ENCODE measurements around the gene BCR.

The BCR gene

GRCh38 chr22:23272834-23273233 lies 92.5 kb downstream of the BCR start:
- in situ Hi-C loops (cut with HindIII; ENCODE audit: low sequenced_read_pairs), result no loop called here

DNA sequence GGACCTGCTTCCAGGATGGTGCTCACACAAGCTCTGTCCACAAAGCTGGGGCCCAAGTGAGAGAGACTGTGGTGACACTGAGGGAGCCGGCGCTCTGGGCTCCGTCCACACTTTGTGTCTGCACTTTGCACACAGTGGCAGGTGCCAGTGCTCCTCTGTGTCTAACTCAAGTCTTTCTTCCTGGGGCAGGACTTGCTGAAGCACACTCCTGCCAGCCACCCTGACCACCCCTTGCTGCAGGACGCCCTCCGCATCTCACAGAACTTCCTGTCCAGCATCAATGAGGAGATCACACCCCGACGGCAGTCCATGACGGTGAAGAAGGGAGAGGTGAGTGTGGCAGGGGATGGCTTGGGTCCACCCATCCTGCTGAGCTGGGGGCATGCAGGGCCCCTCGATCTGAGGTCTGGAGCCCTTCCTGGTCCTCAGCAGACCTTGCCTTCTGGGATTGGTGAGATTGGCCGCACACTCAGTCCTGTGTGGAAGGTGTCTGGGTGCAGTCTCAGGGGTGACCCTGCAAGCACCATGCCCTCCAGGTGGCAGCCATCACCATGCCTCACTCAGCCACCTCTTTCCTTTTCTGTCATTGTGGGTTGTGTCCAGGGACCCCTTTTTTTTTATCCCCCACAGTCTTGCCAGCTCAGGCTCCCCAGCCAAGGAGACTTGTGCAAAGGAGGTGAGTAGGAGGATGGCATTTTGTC lies 93.3 kb downstream of the BCR start:
- in situ Hi-C loops (cut with HindIII; ENCODE audit: low sequenced_read_pairs), result no loop called here

DNA sequence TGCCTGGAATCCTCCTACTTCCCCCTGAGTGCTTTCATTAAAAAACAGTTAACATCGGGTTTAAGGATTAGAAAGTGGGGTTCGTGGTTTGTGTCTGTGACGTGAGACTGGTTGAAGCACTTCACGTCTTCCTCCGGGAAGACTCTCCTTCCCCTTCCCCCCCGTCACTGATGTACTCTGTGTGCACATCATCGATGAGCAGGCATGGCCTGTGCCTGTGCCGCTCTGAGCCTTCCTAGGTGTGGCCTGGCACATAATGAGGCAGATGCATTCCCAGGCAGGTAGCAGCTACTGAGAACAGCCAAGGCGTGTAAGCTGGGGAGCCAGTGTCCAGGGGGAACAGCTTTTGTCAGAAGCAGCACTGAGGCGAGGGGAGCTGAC lies 93.8 kb downstream of the BCR start:
- in situ Hi-C loops (cut with HindIII; ENCODE audit: low sequenced_read_pairs), result no loop called here

- in situ Hi-C loops (cut with HindIII; ENCODE audit: low sequenced_read_pairs), result no loop called here
Measured at GRCh38 chr22:23274891-23275694, 94.8 kb downstream of the BCR start.

- in situ Hi-C loops (cut with HindIII; ENCODE audit: low sequenced_read_pairs), result no loop called here
Measured at GRCh38 chr22:23275751-23276150, 95.4 kb downstream of the BCR start.

- in situ Hi-C loops (cut with HindIII; ENCODE audit: low sequenced_read_pairs), result no loop called here
Measured at GRCh38 chr22:23276656-23277582, 96.6 kb downstream of the BCR start.

DNA sequence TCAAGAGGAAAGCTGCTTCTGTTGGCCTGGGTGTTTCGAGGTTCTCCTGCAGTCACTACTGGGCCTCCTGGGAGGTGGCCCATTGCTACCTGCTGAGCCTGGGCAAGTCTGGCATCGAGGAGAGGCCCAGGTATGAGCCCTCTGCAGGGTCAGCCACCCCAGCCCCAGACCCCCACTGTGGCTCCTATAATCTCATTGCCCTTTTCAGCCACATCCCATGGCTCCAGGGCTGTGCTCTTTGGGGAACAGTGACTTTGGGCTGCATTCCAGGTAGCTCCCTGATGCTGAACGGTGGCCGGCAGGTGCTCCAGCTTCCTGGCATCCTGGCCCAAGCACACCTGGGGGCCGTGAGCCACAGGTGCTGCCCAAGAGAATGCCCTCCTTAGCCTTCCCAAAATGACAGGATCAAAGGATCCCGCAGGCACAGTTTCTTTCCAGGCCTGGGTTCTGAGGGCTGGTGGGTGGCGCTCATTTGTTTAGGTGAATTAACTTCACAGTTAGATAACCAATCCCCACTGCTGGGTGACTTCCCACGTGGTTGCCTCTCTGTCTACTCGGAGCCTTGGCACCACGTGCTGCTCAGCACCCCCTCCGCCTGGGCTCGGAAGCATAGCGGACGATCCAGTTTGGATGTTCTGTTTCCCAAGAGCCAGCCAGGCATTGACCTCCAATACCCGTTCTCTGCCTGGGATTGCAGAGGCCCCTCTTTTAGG lies 97.4 kb downstream of the BCR start:
- in situ Hi-C loops (cut with HindIII; ENCODE audit: low sequenced_read_pairs), result no loop called here

DNA sequence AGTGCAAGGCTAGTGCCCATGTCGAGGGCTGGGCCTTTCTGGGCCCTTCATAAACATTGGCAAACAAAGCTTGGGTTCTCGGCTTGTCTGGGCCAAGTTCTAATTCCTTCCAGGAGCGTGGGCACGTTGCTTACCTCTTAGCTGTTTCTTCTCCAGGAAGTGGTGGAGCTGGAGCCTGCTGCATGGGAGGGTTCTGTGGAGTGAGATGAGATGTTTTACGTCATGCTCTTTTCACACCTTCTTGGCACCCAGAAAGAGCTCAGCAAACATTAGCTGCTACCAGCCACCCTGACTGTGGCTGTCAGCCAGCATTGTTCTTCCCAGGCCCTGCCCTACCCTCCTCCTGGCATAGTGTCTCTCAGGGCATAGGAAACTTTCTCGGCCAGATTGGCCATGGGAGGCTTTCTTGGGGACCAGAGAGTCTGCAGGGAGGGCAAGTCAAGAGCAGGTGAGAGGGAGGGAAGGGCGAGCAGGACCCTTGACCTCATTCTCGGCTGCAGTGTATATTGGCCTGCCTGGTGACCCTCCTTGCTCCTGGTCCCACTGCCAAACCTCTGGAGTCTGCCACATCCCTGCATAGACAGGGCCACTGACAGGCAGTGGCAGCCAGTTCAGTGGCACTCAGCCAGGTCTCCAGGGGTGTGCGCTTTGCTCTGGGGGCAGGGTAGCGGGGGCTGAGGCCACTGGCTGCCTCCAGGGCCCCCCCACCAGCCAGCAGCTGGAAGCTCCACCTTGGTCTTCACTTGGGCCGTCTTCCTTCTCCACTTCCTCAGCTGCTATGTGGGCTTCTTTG lies 98.8 kb downstream of the BCR start:
- in situ Hi-C loops (cut with HindIII; ENCODE audit: low sequenced_read_pairs), result no loop called here

GRCh38 chr22:23279781-23280180 lies 99.5 kb downstream of the BCR start:
- in situ Hi-C loops (cut with HindIII; ENCODE audit: low sequenced_read_pairs), result no loop called here

- in situ Hi-C loops (cut with HindIII; ENCODE audit: low sequenced_read_pairs), result no loop called here
Measured at GRCh38 chr22:23280356-23281052, 100.2 kb downstream of the BCR start.

GRCh38 chr22:23281053-23281405 lies 100.7 kb downstream of the BCR start:
- in situ Hi-C loops (cut with HindIII; ENCODE audit: low sequenced_read_pairs), result no loop called here

DNA sequence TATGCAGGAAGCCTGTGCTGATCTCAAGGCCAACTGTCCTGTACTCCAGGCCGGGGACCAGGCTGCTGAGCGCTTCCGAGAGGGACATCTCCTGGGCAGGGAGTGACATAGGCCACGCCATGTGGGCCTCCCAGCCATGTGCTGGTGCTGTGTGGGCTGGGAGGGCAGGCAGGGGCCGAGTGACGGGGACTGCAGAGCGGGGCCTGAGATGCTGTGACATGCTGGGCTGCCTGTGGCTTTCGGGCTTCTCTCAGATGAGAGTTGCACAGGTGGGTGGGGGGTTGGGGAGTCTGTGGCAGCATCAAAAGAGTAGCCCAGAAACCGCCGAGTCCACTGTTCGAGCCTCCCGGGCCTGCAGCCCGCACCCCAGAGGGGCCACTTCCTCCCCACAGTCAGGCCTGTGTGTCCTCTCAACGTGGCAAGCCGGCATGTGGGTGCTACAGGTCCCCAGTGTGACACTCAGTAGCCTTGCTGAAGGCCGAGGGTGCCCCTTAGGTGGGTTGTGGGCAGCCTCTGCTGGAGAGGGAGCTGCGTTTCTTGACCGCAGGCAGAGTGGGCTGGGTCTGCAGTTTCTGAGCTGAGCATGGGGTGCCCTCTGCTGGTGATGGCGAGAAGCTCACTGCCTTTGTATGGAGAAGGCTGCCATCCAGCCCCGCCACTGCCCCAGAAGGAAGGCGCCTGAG lies 101.2 kb downstream of the BCR start:
- in situ Hi-C loops (cut with HindIII; ENCODE audit: low sequenced_read_pairs), result no loop called here

DNA sequence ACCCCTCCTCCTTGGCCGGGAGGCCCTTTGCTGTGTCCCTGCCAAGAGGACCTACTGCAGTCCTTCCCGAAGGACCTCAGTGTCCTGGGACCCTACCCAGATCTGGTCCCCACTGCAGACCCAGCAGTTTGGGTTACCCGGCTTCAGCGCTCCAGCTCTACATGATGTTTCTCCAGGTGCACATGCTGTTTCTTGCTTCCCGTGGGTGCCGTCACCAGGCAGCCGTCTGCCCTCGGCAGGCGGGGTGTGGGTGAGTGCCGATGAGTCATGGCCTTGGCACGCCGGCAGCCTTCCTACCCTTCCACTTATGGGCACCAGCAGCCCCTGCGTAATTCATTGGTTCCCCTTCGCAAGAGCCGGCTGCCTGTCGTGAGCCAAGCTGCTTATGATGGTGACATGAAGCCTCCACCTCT lies 101.8 kb downstream of the BCR start:
- in situ Hi-C loops (cut with HindIII; ENCODE audit: low sequenced_read_pairs), result no loop called here

GRCh38 chr22:23282516-23282915 lies 102.2 kb downstream of the BCR start:
- in situ Hi-C loops (cut with HindIII; ENCODE audit: low sequenced_read_pairs), result no loop called here

DNA sequence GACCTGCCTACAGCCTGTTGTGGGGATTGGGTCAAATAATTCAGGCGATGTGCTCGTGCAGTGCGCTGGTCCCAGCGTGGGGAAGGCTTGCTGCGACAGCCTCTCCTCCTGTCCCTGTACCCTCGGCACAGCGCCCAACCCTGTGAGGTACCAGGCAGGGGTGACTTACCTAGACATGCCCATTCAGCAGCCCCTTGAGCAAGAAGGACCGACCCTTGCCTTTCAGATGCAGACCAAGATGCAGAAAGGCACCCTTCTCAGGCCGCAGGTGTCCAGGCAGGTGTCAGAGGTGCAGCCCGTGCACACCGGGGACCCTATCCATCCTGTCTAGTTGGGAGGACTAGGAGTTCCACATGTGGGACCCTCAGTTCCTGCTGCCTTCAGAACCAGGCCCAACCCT lies 102.7 kb downstream of the BCR start:
- in situ Hi-C loops (cut with HindIII; ENCODE audit: low sequenced_read_pairs), result no loop called here

DNA sequence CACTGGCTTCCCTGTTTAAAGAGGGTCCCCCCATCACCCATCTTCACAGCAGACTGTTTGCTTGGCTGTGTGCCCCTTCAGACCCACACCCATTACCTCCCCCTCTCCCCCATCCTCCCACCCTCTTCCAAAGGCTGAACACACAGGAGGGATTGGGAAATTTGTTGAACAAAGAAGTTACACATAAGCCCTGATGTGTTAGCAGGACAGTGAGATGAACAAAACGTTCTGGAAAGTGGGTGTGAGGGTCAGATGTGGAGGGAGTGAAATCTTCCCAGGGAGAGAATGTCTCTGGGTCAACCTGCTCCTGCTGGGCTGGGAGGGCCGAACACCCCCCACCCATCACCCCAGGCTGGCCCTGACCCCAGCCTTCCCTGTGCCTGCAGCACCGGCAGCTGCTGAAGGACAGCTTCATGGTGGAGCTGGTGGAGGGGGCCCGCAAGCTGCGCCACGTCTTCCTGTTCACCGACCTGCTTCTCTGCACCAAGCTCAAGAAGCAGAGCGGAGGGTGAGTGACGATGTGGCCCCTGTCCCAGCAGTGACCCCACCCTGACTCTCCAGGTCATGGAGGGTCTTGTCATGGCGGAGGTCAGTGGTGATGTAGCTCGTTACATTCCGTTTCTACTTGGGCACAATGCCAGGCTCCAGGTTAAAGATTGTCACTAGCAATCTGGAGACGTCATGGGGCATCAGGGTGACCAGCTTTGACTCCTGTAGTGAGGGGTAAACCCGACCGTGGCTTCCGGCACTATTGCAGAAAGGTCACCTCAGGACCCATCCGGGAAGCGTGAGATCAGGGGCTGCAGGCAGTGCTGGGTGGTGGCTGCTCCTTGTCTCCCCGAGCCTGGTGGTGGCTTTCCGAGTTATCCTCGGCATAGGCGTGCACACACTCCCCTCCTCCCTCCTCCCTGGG lies 103.5 kb downstream of the BCR start:
- in situ Hi-C loops (cut with HindIII; ENCODE audit: low sequenced_read_pairs), result no loop called here

- in situ Hi-C loops (cut with HindIII; ENCODE audit: low sequenced_read_pairs), result no loop called here
Measured at GRCh38 chr22:23284504-23285033, 104.3 kb downstream of the BCR start.

- in situ Hi-C loops (cut with HindIII; ENCODE audit: low sequenced_read_pairs), result no loop called here
Measured at GRCh38 chr22:23285236-23285635, 104.9 kb downstream of the BCR start.
